ENCODE measurements around the gene TENM4. TPM values are rescaled to one million over a fixed set of nuclear protein-coding genes. Genes with fewer than 3 reads are reported as not detected.

Gene TENM4
- total RNA-seq, 4 donors from 2014 or later, result 7.7 to 39.3 (median 16.1) TPM

GRCh38 chr11:78744949-78745348, 695.9 kb downstream of the TENM4 start:
- Histone ChIP-seq H3K9me3 (no peaks in the 10 kb centered on the region), H3K4me1 (peaks cover 2 to 51% (median 21%) of the 10 kb centered on the region in 3 donors), H3K27ac (no peak overlapping the region), H3K36me3 (no peaks in the 10 kb centered on the region), H3K4me3 (no peak overlapping the region), H3K27me3 (no peaks in the 10 kb centered on the region)
- no peak for DNase-seq
- 91 to 93% methylated on average over 5 of the region's 5 CpGs for WGBS, 2 donors
- no peak for TF ChIP-seq CTCF (IDR thresholded peaks at IDR 0.05)
- TF ChIP-seq POLR2A (IDR thresholded peaks at IDR 0.05), result no peak
- intact Hi-C loops (cut with DNase I), result no loop called here

- Histone ChIP-seq H3K4me3 (no peak overlapping the region), H3K27me3 (no peaks in the 10 kb centered on the region), H3K9me3 (no peaks in the 10 kb centered on the region), H3K36me3 (no peaks in the 10 kb centered on the region), H3K27ac (peak overlapping the region in 2 of 4 donors; percentile 14 to 21), H3K4me1 (peaks cover 6 to 55% (median 25%) of the 10 kb centered on the region in 3 donors)
- intact Hi-C loops (cut with DNase I), result no loop called here
- TF ChIP-seq CTCF (IDR thresholded peaks at IDR 0.05) (no peak), POLR2A (IDR thresholded peaks at IDR 0.05) (no peak)
- 46 to 56% methylated on average over 6 of the region's 6 CpGs for WGBS, 2 donors
- DNase-seq, result no peak
Observed at GRCh38 chr11:78744202-78744601, 696.6 kb downstream of the TENM4 start.

GRCh38 chr11:78742430-78742829, 698.4 kb downstream of the TENM4 start:
- Histone ChIP-seq H3K27me3 (no peaks in the 10 kb centered on the region), H3K36me3 (peaks cover 0 to 7% (median 0%) of the 10 kb centered on the region in 3 donors), H3K9me3 (no peaks in the 10 kb centered on the region), H3K4me3 (no peak overlapping the region), H3K4me1 (peaks cover 6 to 55% (median 25%) of the 10 kb centered on the region in 3 donors), H3K27ac (peak overlapping the region; percentile 10 to 61 (median 26))
- 32 to 59% methylated on average over 5 to 6 of the region's 6 CpGs for WGBS, 2 donors
- no peak for TF ChIP-seq POLR2A (IDR thresholded peaks at IDR 0.05)
- TF ChIP-seq CTCF (IDR thresholded peaks at IDR 0.05), result peak in 1 of 6 experiments; percentile 19
- no peak for DNase-seq
- intact Hi-C loops (cut with DNase I), result no loop called here

- DNase-seq, result no peak
- H3K27me3 ChIP-seq, result peaks cover 0 to 5% (median 0%) of the 10 kb centered on the region in 4 donors
Observed at GRCh38 chr11:78741741-78742140, 699.1 kb downstream of the TENM4 start.

More at GRCh38 chr11:78741741-78742140, 699.1 kb downstream of the TENM4 start:
- Histone ChIP-seq H3K9me3 (no peaks in the 10 kb centered on the region), H3K27ac (peak overlapping the region in 1 of 4 donors; percentile 61), H3K4me1 (peaks cover 6 to 55% (median 25%) of the 10 kb centered on the region in 3 donors), H3K4me3 (no peak overlapping the region), H3K36me3 (peaks cover 0 to 7% (median 0%) of the 10 kb centered on the region in 3 donors)
- intact Hi-C loops (cut with DNase I), result no loop called here
- 87 to 95% methylated on average over 6 to 7 of the region's 7 CpGs for WGBS, 2 donors
- TF ChIP-seq POLR2A (IDR thresholded peaks at IDR 0.05), result no peak
- no peak for TF ChIP-seq CTCF (IDR thresholded peaks at IDR 0.05)
